GM18907 (cell line): ENCODE data around the gene PDZD8.
A peak's percentile ranks its signal among the peaks of the same experiment; 100 is the strongest.
"Not testable (repeated sequence)": the region's sequence is repeated elsewhere in the genome, so short reads cannot be mapped to it uniquely, and the experiment has no call there.

Source experiments
- ATAC-seq: cut with Tn5 transposase; IDR thresholded peaks from one replicate; pipeline ENCODE4 v1.9.1; 2021; ENCODE audit warnings: mild to moderate bottlenecking, moderate library complexity; ENCODE audit not compliant: unreplicated experiment

The PDZD8 gene

GRCh38 chr10:117256910-117257309, 118.3 kb downstream of the PDZD8 start:
- no peak for ATAC-seq

- ATAC-seq: no peak
Observed at GRCh38 chr10:117255835-117256460, 119.3 kb downstream of the PDZD8 start.

GRCh38 chr10:117254774-117255735, 120.2 kb downstream of the PDZD8 start:
- no peak for ATAC-seq

GRCh38 chr10:117254338-117254737, 120.9 kb downstream of the PDZD8 start:
- no peak for ATAC-seq

- ATAC-seq: no peak
Observed at GRCh38 chr10:117253908-117254307, 121.3 kb downstream of the PDZD8 start.

GRCh38 chr10:117250411-117250810, 124.8 kb downstream of the PDZD8 start:
- ATAC-seq: no peak

- ATAC-seq: peak; percentile 93
Observed at GRCh38 chr10:117249493-117250093, 125.6 kb downstream of the PDZD8 start.

GRCh38 chr10:117248750-117249465, 126.3 kb downstream of the PDZD8 start:
- ATAC-seq: no peak

- no peak for ATAC-seq
Observed at GRCh38 chr10:117246997-117247671, 128.1 kb downstream of the PDZD8 start.

GRCh38 chr10:117242463-117242832, 132.8 kb downstream of the PDZD8 start:
- no peak for ATAC-seq

GRCh38 chr10:117241541-117242462, 133.4 kb downstream of the PDZD8 start:
- ATAC-seq: no peak

GRCh38 chr10:117240621-117241529, 134.4 kb downstream of the PDZD8 start, which contains the start of gene SLC18A2:
Gene SLC18A2, plus strand, starts transcription at chr10:117241114. Its CDS starts 580 bp downstream, at chr10:117241694.
- ATAC-seq: no peak

GRCh38 chr10:117239721-117240620, 135.3 kb downstream of the PDZD8 start:
- ATAC-seq: no peak

GRCh38 chr10:117239051-117239450, 136.2 kb downstream of the PDZD8 start:
- ATAC-seq: no peak

GRCh38 chr10:117237401-117237991, 137.7 kb downstream of the PDZD8 start:
- ATAC-seq: peak; percentile 50

GRCh38 chr10:117230107-117230506, 145.1 kb downstream of the PDZD8 start:
- not testable (repeated sequence) for ATAC-seq

- ATAC-seq: no peak
Observed at GRCh38 chr10:117228210-117228609, 147.0 kb downstream of the PDZD8 start.
